Karpas-422 (cell line): ENCODE data around the gene TXN2. TPM values are rescaled to one million over a fixed set of nuclear protein-coding genes. Genes with fewer than 3 reads are reported as not detected.

Experiments
- DNase-seq: peaks from one replicate; pipeline ENCODE4 v3.0.0-alpha.2; 2015
- H2AFZ ChIP-seq: fragments of 200-600 bp; sonication (generic); 2 replicates; pipeline ENCODE4 v1.6.1; 2014; ENCODE audit warnings: antibody characterized with exemption, low read length, mixed read lengths
- H3K27ac ChIP-seq: fragments of 200-600 bp; sonication (generic); 2 replicates; pipeline ENCODE4 v1.5.1; 2014; ENCODE audit warnings: mild to moderate bottlenecking, low read length, moderate library complexity
- H3K27me3 ChIP-seq: fragments of 200-600 bp; sonication (generic); 2 replicates; pipeline ENCODE4 v1.6.1; 2014; ENCODE audit warnings: low read length, mixed read lengths
- H3K36me3 ChIP-seq: fragments of 200-600 bp; sonication (generic); 2 replicates; pipeline ENCODE4 v1.6.1; 2014; ENCODE audit warnings: low read length, mixed read lengths; ENCODE audit not compliant: insufficient read depth
- H3K4me1 ChIP-seq: fragments of 200-600 bp; sonication (generic); 2 replicates; pipeline ENCODE4 v1.6.1; 2014; ENCODE audit warnings: mild to moderate bottlenecking, low read length, mixed read lengths
- H3K4me2 ChIP-seq: fragments of 200-600 bp; sonication (generic); 2 replicates; pipeline ENCODE4 v1.6.1; 2014; ENCODE audit warnings: low read length, low read depth, mild to moderate bottlenecking; ENCODE audit not compliant: poor library complexity, severe bottlenecking
- H3K4me3 ChIP-seq: fragments of 200-600 bp; sonication (generic); 2 replicates; pipeline ENCODE4 v1.5.1; 2014; ENCODE audit warnings: mild to moderate bottlenecking, antibody characterized with exemption, low read length, mixed read lengths
- H3K79me2 ChIP-seq: fragments of 200-600 bp; sonication (generic); 2 replicates; pipeline ENCODE4 v1.6.1; 2014; ENCODE audit warnings: mild to moderate bottlenecking, low read length, mixed read lengths
- H3K9ac ChIP-seq: fragments of 200-600 bp; sonication (generic); 2 replicates; pipeline ENCODE4 v1.6.0; 2014; ENCODE audit warnings: low read length
- H3K9me2 ChIP-seq: fragments of 200-600 bp; sonication (generic), shearing (Covaris generic); replicated peaks from 2 replicates; pipeline ENCODE4 v1.6.0; 2014; ENCODE audit warnings: mild to moderate bottlenecking, low read length, moderate library complexity; ENCODE audit not compliant: insufficient read depth
- H3K9me3 ChIP-seq: fragments of 300-700, 200-600 bp; sonication (generic); 2 replicates; pipeline ENCODE4 v1.6.1; 2014; ENCODE audit warnings: low read length, mixed read lengths
- H4K20me1 ChIP-seq: fragments of 200-600 bp; sonication (generic); 2 replicates; pipeline ENCODE4 v1.6.1; 2014; ENCODE audit warnings: mild to moderate bottlenecking, antibody characterized with exemption, low read length, low read depth; ENCODE audit not compliant: insufficient read depth
- total RNA-seq: library from RNA; depleted of rRNA; stranded (reverse); fragments of >200 nt; shearing (Covaris generic); gene quantifications from 2 replicates; pipeline ENCODE4 v1.2.3, GENCODE V29; 2014; ENCODE audit warnings: low replicate concordance

The TXN2 gene
- total RNA-seq, 1 experiment from 2014 or later: 26.7 TPM

GRCh38 chr22:36512333-36512732, 30.9 kb upstream of the TXN2 start:
- DNase-seq: no peak
- Histone ChIP-seq H4K20me1 (peaks cover 29% of the 10 kb centered on the region), H3K4me2 (no peak overlapping the region), H3K9me3 (no peaks in the 10 kb centered on the region), H3K4me1 (peaks cover 4% of the 10 kb centered on the region), H2AFZ (no peak overlapping the region), H3K79me2 (no peaks in the 10 kb centered on the region), H3K9ac (no peak overlapping the region), H3K9me2 (no peaks in the 10 kb centered on the region), H3K4me3 (no peak overlapping the region), H3K27me3 (no peaks in the 10 kb centered on the region), H3K27ac (no peak overlapping the region), H3K36me3 (peaks cover 55% of the 10 kb centered on the region)

GRCh38 chr22:36510966-36511881, 29.8 kb upstream of the TXN2 start:
- Histone ChIP-seq H3K4me1 (peaks cover 12% of the 10 kb centered on the region), H4K20me1 (peaks cover 21% of the 10 kb centered on the region), H3K27me3 (no peaks in the 10 kb centered on the region), H3K4me2 (no peak overlapping the region), H3K36me3 (peaks cover 44% of the 10 kb centered on the region), H3K9ac (no peak overlapping the region), H3K4me3 (no peak overlapping the region), H3K27ac (no peak overlapping the region), H3K9me2 (no peaks in the 10 kb centered on the region), H3K9me3 (no peaks in the 10 kb centered on the region), H2AFZ (no peak overlapping the region), H3K79me2 (no peaks in the 10 kb centered on the region)
- DNase-seq: peak; percentile 70

GRCh38 chr22:36510384-36510783, 28.9 kb upstream of the TXN2 start:
- Histone ChIP-seq H2AFZ (no peak overlapping the region), H3K9ac (no peak overlapping the region), H4K20me1 (peaks cover 21% of the 10 kb centered on the region), H3K4me3 (no peak overlapping the region), H3K4me1 (peaks cover 16% of the 10 kb centered on the region), H3K9me3 (no peaks in the 10 kb centered on the region), H3K27me3 (no peaks in the 10 kb centered on the region), H3K9me2 (no peaks in the 10 kb centered on the region), H3K4me2 (no peak overlapping the region), H3K27ac (no peak overlapping the region), H3K36me3 (peaks cover 40% of the 10 kb centered on the region), H3K79me2 (0 out of 2 replicates have a peak, but pooled peaks cover 3% of the 10 kb centered on the region)
- no peak for DNase-seq

- Histone ChIP-seq H3K9me2 (no peaks in the 10 kb centered on the region), H3K4me1 (peaks cover 16% of the 10 kb centered on the region), H4K20me1 (peaks cover 10% of the 10 kb centered on the region), H3K36me3 (peaks cover 19% of the 10 kb centered on the region), H3K79me2 (0 out of 2 replicates have a peak, but pooled peaks cover 3% of the 10 kb centered on the region), H3K27me3 (no peaks in the 10 kb centered on the region), H2AFZ (no peak overlapping the region), H3K9ac (peak overlapping the region; percentile 54), H3K9me3 (no peaks in the 10 kb centered on the region), H3K4me2 (peak overlapping the region; percentile 59), H3K4me3 (peak overlapping the region; percentile 62; the same call in 1 of the 2 replicates), H3K27ac (no peak overlapping the region)
- no peak for DNase-seq
Observed at GRCh38 chr22:36507518-36508010, 26.1 kb upstream of the TXN2 start.

GRCh38 chr22:36506637-36507517, 25.4 kb upstream of the TXN2 start, which contains the start of gene FOXRED2:
Gene FOXRED2 (minus strand): TSS chr22:36507040. CDS start chr22:36506422, 618 bp downstream.
- Histone ChIP-seq H3K9ac (peak within 1 kb of the TSS; percentile 54), H3K9me3 (no peaks in the 10 kb centered on the region), H4K20me1 (peaks cover 5% of the 10 kb centered on the region; the same call in 1 of the 2 replicates), H3K27me3 (no peaks in the 10 kb centered on the region), H3K36me3 (peaks cover 13% of the 10 kb centered on the region), H3K4me2 (peak within 1 kb of the TSS; percentile 59), H2AFZ (no peak within 1 kb of the TSS), H3K79me2 (0 out of 2 replicates have a peak, but pooled peaks cover 3% of the 10 kb centered on the region), H3K4me1 (peaks cover 16% of the 10 kb centered on the region), H3K4me3 (peak within 1 kb of the TSS; percentile 62), H3K27ac (no peak within 1 kb of the TSS), H3K9me2 (no peaks in the 10 kb centered on the region)
- peak; percentile 93 for DNase-seq

- H3K9ac ChIP-seq: peak overlapping the region; percentile 54
- peak overlapping the region; percentile 59 for H3K4me2 ChIP-seq
- H4K20me1 ChIP-seq: peaks cover 3% of the 10 kb centered on the region; the same call in 1 of the 2 replicates
- H2AFZ ChIP-seq: no peak overlapping the region
- no peaks in the 10 kb centered on the region for H3K9me2 ChIP-seq
- H3K4me1 ChIP-seq: peaks cover 16% of the 10 kb centered on the region
- H3K4me3 ChIP-seq: peak overlapping the region; percentile 62
- H3K27me3 ChIP-seq: no peaks in the 10 kb centered on the region
- H3K79me2 ChIP-seq: 0 out of 2 replicates have a peak, but pooled peaks cover 3% of the 10 kb centered on the region
- H3K9me3 ChIP-seq: no peaks in the 10 kb centered on the region
- no peak for DNase-seq
- peaks cover 8% of the 10 kb centered on the region for H3K36me3 ChIP-seq
- no peak overlapping the region for H3K27ac ChIP-seq
Observed at GRCh38 chr22:36505998-36506635, 24.7 kb upstream of the TXN2 start.

- no peaks in the 10 kb centered on the region for H4K20me1 ChIP-seq
- H3K4me3 ChIP-seq: no peak overlapping the region
- H3K9ac ChIP-seq: no peak overlapping the region
- H3K9me2 ChIP-seq: no peaks in the 10 kb centered on the region
- H3K4me2 ChIP-seq: no peak overlapping the region
- no peaks in the 10 kb centered on the region for H3K36me3 ChIP-seq
- H3K79me2 ChIP-seq: no peaks in the 10 kb centered on the region
- no peaks in the 10 kb centered on the region for H3K9me3 ChIP-seq
- H2AFZ ChIP-seq: no peak overlapping the region
- no peak overlapping the region for H3K27ac ChIP-seq
- DNase-seq: no peak
- peaks cover 14% of the 10 kb centered on the region for H3K4me1 ChIP-seq
- no peaks in the 10 kb centered on the region for H3K27me3 ChIP-seq
Observed at GRCh38 chr22:36497910-36498665, 16.6 kb upstream of the TXN2 start.
